OCI-LY1 (cell line): ENCODE results near the gene DMWD.

Source experiments
- EZH2 ChIP-seq: fragments of 200-600 bp; sonication (generic), shearing (Covaris generic); IDR thresholded peaks from 2 replicates; pipeline ENCODE4 v1.8.0; 2017; ENCODE audit warnings: borderline replicate concordance, mixed run types, mild to moderate bottlenecking, antibody characterized with exemption, low read length, moderate library complexity, mixed read lengths
- TF ChIP-seq, protein P1 (sequence below): fragments of 200-600 bp; sonication (generic), shearing (Covaris generic); IDR thresholded peaks from 2 replicates; pipeline ENCODE4 v1.5.1; 2017; ENCODE audit warnings: mild to moderate bottlenecking, antibody characterized with exemption, low read length, moderate library complexity, mixed read lengths

DNA sequence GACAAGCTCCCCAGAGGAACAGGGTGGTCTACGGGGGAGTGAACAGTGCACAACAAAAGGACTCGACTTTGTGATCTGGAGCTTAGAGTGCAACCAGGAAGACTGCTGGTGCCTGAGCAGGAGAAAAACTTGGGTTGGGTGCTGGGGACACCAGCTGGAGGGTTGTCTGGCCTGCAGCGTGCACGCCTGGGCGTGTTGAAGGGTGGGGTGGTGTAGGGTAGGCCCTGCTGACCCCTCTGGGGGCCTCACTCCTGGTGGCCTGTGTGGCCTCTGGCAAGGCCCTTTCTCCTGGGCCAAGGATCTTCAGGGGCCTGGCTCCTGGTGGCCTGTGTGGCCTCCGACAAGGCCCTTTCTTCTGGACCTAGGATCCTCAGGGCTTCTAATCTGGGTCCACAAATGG lies 27.1 kb upstream of the DMWD start:
- TF ChIP-seq, protein P1, sequence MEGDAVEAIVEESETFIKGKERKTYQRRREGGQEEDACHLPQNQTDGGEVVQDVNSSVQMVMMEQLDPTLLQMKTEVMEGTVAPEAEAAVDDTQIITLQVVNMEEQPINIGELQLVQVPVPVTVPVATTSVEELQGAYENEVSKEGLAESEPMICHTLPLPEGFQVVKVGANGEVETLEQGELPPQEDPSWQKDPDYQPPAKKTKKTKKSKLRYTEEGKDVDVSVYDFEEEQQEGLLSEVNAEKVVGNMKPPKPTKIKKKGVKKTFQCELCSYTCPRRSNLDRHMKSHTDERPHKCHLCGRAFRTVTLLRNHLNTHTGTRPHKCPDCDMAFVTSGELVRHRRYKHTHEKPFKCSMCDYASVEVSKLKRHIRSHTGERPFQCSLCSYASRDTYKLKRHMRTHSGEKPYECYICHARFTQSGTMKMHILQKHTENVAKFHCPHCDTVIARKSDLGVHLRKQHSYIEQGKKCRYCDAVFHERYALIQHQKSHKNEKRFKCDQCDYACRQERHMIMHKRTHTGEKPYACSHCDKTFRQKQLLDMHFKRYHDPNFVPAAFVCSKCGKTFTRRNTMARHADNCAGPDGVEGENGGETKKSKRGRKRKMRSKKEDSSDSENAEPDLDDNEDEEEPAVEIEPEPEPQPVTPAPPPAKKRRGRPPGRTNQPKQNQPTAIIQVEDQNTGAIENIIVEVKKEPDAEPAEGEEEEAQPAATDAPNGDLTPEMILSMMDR, result no peak
- no peak for TF ChIP-seq EZH2
